ENCODE data around the gene F7. TPM values are rescaled to one million over a fixed set of nuclear protein-coding genes. Genes with fewer than 3 reads are reported as not detected.
A peak's percentile ranks its signal among the peaks of the same experiment; 100 is the strongest.

F7 gene
- total RNA-seq, 6 experiments from 2014 or later: 42.9 to 147 (median 84.2) TPM

DNA sequence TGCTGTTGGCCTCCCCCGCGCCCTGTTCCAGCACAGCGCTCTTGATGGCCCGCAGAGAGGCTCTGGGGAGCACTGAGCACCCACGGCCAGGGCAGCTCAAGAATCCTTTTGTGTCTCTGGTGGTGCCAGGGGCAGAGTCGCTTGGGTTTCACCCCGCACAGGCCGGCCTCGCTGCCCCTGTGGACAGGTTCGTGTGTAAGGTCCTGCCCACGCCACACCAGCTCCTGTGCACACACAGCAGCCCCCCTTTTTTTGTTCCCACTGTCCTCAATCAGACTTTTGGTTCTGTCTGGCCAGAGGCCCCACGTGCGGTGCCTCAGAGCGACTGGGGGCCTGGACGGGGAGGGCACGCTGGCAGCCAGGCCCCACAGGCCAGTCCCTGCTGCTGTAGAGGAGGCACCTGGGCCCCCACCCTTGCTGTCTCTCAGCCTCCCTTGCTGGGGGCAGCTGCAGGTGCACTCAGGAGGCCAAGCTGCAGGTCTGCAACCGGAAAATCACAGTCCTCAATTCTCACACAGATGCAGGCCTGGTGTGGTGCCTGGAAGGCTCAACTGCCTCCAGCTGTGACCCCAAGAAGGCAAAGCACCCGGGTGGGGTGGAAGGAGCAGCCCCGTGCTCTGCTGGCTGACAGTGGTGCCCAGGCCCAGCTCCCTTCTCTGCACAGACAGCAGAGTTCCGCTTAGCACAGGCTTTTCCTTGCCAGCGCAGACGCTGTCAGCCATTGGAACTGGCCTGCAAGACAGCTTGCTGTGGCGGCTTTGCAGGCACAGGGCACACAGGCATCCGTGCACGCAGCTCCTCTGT lies 12.6 kb upstream of the F7 start:
- H3K4me1 ChIP-seq: no peaks in the 10 kb centered on the region
- intact Hi-C loops (cut with DNase I): loop anchor here in 1 of 2 donors (10.0 kb wide), 1 partner anchor 48 kb away; no protein-coding TSS in a partner anchor

DNA sequence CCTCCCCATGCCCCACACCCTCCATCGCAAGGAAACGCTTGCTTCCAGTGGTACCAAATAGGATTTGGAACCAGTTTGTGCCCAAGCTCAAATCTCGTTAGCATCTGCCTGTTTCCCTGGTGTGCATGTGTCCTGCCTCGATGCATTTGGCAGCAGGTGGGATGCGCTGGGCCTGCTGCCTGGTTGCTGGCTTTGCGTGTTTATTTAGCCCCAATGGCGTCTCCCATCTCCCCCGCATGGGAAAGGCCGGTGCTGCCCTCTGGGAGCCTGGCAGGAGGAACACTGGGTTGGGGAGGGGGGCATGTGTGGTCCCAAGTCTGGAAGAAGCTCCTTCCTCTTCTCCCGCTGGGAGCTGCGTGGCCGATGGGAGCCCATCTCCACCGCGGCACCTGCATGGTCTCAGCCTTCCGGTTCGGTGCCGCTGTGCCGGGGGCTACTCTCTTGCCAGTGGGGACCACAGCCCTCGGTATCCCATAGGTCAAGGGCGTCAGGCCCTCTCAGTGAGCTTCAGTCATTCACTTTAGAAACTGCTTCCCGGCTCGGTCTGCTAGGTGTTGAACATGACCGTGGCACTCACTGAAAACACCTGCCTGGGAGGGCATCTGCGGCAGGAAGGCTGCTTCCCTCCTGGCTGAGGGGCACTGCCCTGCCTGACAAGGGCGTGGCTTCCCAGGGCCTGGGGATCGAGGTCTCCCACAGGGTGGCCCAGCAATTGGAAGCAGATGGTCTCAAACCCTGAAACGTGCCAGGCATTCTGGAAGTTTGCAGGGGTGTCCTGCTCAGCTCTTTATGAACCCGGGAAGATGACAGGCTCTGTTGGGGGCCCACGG lies 11.8 kb upstream of the F7 start:
- Histone ChIP-seq H3K4me3 (no peak overlapping the region), H3K27me3 (no peaks in the 10 kb centered on the region), H3K4me1 (no peaks in the 10 kb centered on the region), H3K9me3 (no peaks in the 10 kb centered on the region), H3K36me3 (peaks cover 0 to 7% (median 0%) of the 10 kb centered on the region in 4 donors), H3K27ac (no peak overlapping the region)
- intact Hi-C loops (cut with DNase I): loop anchor here in 1 of 2 donors (10.0 kb wide), 1 partner anchor 49 kb away; no protein-coding TSS in a partner anchor
- WGBS (ENCODE audit: insufficient coverage, low coverage, low lambda C conversion rate, missing lambda C conversion rate): 73% methylated on average over 5 of the region's 29 CpGs
- ATAC-seq (no peak), DNase-seq (no peak)
- TF ChIP-seq, protein P1, sequence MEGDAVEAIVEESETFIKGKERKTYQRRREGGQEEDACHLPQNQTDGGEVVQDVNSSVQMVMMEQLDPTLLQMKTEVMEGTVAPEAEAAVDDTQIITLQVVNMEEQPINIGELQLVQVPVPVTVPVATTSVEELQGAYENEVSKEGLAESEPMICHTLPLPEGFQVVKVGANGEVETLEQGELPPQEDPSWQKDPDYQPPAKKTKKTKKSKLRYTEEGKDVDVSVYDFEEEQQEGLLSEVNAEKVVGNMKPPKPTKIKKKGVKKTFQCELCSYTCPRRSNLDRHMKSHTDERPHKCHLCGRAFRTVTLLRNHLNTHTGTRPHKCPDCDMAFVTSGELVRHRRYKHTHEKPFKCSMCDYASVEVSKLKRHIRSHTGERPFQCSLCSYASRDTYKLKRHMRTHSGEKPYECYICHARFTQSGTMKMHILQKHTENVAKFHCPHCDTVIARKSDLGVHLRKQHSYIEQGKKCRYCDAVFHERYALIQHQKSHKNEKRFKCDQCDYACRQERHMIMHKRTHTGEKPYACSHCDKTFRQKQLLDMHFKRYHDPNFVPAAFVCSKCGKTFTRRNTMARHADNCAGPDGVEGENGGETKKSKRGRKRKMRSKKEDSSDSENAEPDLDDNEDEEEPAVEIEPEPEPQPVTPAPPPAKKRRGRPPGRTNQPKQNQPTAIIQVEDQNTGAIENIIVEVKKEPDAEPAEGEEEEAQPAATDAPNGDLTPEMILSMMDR (IDR thresholded peaks at IDR 0.05): no peak

More for the DNA sequence above, 12.6 kb upstream of the F7 start:
- no peaks in the 10 kb centered on the region for H3K9me3 ChIP-seq
- no peaks in the 10 kb centered on the region for H3K27me3 ChIP-seq
- WGBS (ENCODE audit: insufficient coverage, low coverage, low lambda C conversion rate, missing lambda C conversion rate): no CpG with 5 or more reads among the region's 25 CpGs
- ATAC-seq: no peak
- peaks cover 0 to 13% (median 0%) of the 10 kb centered on the region in 4 donors for H3K36me3 ChIP-seq
- peak in 1 of 3 donors; percentile 17 for DNase-seq
- no peak overlapping the region for H3K27ac ChIP-seq
- TF ChIP-seq, protein P1 (IDR thresholded peaks at IDR 0.05): no peak
- no peak for TF ChIP-seq POLR2A (IDR thresholded peaks at IDR 0.05)
- H3K4me3 ChIP-seq: no peak overlapping the region

DNA sequence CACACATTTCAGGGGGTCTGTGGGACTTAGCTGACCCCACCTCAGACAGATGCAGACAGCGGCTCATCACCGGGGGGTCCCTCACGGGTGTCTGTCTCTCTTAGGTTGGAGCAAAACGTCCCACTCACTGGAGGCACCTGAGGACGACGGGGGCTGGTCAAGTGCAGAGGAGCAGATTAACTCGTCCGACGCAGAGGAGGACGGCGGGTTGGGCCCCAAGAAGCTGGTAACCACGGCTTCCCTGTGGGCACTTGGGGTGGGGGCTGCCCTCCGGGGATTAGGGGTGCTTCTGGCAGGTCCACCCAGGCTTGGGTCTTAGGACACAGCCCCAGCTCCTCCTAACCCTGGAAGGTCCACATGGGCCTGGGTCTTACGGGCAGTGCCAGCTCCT lies 11.2 kb upstream of the F7 start:
- peaks cover 0 to 7% (median 0%) of the 10 kb centered on the region in 4 donors for H3K36me3 ChIP-seq
- no CpG with 5 or more reads among the region's 14 CpGs for WGBS (ENCODE audit: insufficient coverage, low coverage, low lambda C conversion rate, missing lambda C conversion rate)
- no peak overlapping the region for H3K4me3 ChIP-seq
- H3K27ac ChIP-seq: no peak overlapping the region
- no peaks in the 10 kb centered on the region for H3K9me3 ChIP-seq
- no peaks in the 10 kb centered on the region for H3K27me3 ChIP-seq
- H3K4me1 ChIP-seq: no peaks in the 10 kb centered on the region
- TF ChIP-seq, protein P1 (IDR thresholded peaks at IDR 0.05): no peak
- TF ChIP-seq POLR2A (IDR thresholded peaks at IDR 0.05): no peak
- DNase-seq (no peak), ATAC-seq (no peak)
- intact Hi-C loops (cut with DNase I): loop anchor here in 1 of 2 donors (10.0 kb wide), 1 partner anchor 50 kb away; no protein-coding TSS in a partner anchor

DNA sequence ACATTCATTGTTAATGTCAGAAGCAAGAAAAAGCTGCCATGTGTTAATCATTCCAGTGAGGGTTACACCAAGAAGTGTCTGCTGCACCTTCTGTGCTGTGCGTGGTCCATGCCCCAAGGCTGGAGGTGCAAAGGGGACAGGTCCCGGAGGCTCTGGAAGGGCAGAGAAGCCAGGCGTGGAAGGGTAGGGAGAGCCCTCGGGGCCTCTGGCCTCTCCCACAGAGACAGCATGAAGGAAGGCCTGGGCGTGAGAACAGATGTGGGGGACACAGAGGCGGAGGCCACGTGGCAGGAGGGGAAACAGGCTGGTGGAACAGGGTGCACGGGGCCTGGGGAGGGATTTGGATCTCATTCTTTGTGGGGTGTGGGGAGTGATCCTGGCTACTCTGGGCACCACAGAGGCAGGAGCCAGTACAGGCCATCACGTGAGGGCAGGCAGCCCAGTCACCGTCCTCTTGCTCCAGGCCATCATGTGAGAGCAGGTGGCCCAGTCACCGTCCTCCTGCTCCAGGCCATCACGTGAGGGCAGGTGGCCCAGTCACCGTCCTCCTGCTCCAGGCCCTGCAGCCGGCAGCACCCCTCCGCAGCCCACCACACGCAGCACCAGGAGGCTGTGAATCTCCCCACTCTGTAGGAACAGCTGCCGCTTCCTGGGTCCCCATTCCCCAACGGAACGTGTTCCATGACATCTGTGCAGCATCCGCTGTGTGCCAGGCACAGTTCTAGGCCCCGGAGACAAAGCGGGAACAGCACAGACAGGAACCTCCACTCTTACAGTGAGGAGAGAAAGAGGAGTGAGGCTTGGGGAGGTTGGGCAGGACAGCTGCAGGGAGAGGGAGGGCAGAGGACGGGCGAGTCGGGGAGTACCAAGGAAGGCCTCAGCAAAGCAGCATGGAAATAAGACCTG lies 10.2 kb upstream of the F7 start:
- H3K27ac ChIP-seq: no peak overlapping the region

More for the DNA sequence above, 10.2 kb upstream of the F7 start:
- DNase-seq (peak in 1 of 3 donors; percentile 5), ATAC-seq (no peak)
- Histone ChIP-seq H3K36me3 (no peaks in the 10 kb centered on the region), H3K4me3 (no peak overlapping the region), H3K4me1 (no peaks in the 10 kb centered on the region), H3K9me3 (no peaks in the 10 kb centered on the region), H3K27me3 (no peaks in the 10 kb centered on the region)
- TF ChIP-seq POLR2A (IDR thresholded peaks at IDR 0.05): no peak
- TF ChIP-seq, protein P1 (IDR thresholded peaks at IDR 0.05): no peak
- intact Hi-C loops (cut with DNase I): loop anchor here in 1 of 2 donors (10.0 kb wide), 1 partner anchor 51 kb away; no protein-coding TSS in a partner anchor
- WGBS (ENCODE audit: insufficient coverage, low coverage, low lambda C conversion rate, missing lambda C conversion rate): 87% methylated on average over 12 of the region's 25 CpGs
